Measurements from ENCODE around the gene SRMS.

SRMS gene

DNA sequence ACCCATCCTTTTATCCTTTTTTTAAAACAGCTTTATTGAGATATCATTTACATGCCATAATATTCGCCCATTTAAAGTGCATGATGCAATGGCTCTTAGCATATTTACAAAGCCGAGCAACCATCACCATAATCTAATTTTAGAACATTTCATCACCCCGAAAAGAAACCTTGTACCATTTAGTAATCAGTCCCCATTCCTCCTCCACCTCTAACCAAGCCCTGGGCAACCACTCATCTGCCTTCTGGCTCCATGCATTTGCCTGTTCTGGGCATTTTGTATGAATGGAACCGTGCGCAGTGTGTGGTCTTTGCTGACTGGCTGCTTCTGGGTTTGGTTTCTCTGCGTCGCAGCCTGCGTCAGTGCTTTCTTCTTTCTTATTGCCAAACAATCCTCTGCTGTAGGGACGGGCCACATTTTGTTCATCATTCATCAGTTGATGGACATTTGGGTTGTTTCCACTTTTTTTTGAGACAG lies 38.4 kb downstream of the SRMS start:
- H3K4me3 ChIP-seq (ENCODE audit: low read length, poor library complexity, severe bottlenecking) = no peak overlapping the region

DNA sequence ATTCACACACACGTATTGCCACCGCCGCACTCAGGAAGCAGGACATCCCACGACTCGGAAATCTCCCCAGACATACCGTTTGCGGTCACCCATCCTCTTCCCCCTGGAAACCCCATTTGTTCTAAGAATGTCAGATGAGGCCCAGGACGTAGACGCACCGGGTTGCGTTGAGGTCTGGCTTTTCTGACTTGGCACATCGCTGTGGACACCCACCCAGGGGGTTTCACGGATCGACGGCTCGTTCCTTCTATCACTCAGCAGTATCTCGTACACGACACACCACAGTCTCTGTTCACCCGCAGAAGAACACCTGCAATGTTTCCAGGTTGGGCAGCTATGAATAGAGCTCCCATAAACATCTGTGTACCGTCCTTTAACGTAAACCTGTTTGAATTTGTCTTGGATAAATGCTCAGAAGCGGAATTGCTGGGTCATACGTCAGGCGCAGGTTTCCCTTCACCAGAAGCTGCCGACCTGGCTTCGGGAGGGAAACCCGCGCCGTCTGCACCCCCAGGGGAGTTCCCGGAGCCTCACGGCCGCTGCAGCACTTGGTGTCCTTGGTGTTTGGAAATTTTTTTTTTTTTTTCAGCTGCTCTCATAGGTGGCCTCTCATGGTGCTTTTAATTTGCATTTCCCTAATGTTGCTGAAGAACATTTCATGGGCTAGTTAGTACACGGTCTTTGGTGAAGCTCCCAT lies 39.3 kb downstream of the SRMS start:
- no peak overlapping the region for H3K4me2 ChIP-seq (ENCODE audit: low read depth, low read length, poor library complexity, severe bottlenecking)

More for the DNA sequence above, 38.4 kb downstream of the SRMS start:
- Histone ChIP-seq H3K9me2 (replicated peaks; ENCODE audit: low read depth, low read length) (no peaks in the 10 kb centered on the region), H3K27me3 (ENCODE audit: insufficient read depth, low read length, poor library complexity, severe bottlenecking) (no peaks in the 10 kb centered on the region), H3F3A (ENCODE audit: low read depth) (no peaks in the 10 kb centered on the region), H3K79me2 (ENCODE audit: insufficient read depth, low read length) (no peaks in the 10 kb centered on the region), H4K20me1 (ENCODE audit: insufficient read depth, low read length, poor library complexity, severe bottlenecking) (no peaks in the 10 kb centered on the region), H3K4me2 (ENCODE audit: low read depth, low read length, poor library complexity, severe bottlenecking) (no peak overlapping the region), H3K9ac (ENCODE audit: low read depth, low read length, poor library complexity, severe bottlenecking) (no peak overlapping the region), H2AFZ (ENCODE audit: low read length) (no peak overlapping the region), H3K36me3 (ENCODE audit: insufficient read depth, low read length) (no peaks in the 10 kb centered on the region), H3K4me1 (ENCODE audit: insufficient read depth, low read length, poor library complexity, severe bottlenecking) (no peaks in the 10 kb centered on the region), H3K9me3 (ENCODE audit: insufficient read depth, low read depth, low read length) (no peaks in the 10 kb centered on the region; the same call in 1 of the 2 replicates)
- TF ChIP-seq EZH2phosphoT487 (IDR thresholded peaks at IDR 0.05; ENCODE audit: borderline replicate concordance) = no peak
- TF ChIP-seq, protein P1, sequence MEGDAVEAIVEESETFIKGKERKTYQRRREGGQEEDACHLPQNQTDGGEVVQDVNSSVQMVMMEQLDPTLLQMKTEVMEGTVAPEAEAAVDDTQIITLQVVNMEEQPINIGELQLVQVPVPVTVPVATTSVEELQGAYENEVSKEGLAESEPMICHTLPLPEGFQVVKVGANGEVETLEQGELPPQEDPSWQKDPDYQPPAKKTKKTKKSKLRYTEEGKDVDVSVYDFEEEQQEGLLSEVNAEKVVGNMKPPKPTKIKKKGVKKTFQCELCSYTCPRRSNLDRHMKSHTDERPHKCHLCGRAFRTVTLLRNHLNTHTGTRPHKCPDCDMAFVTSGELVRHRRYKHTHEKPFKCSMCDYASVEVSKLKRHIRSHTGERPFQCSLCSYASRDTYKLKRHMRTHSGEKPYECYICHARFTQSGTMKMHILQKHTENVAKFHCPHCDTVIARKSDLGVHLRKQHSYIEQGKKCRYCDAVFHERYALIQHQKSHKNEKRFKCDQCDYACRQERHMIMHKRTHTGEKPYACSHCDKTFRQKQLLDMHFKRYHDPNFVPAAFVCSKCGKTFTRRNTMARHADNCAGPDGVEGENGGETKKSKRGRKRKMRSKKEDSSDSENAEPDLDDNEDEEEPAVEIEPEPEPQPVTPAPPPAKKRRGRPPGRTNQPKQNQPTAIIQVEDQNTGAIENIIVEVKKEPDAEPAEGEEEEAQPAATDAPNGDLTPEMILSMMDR (conservative IDR thresholded peaks at IDR 0.05; ENCODE audit: low read length) = no peak

DNA sequence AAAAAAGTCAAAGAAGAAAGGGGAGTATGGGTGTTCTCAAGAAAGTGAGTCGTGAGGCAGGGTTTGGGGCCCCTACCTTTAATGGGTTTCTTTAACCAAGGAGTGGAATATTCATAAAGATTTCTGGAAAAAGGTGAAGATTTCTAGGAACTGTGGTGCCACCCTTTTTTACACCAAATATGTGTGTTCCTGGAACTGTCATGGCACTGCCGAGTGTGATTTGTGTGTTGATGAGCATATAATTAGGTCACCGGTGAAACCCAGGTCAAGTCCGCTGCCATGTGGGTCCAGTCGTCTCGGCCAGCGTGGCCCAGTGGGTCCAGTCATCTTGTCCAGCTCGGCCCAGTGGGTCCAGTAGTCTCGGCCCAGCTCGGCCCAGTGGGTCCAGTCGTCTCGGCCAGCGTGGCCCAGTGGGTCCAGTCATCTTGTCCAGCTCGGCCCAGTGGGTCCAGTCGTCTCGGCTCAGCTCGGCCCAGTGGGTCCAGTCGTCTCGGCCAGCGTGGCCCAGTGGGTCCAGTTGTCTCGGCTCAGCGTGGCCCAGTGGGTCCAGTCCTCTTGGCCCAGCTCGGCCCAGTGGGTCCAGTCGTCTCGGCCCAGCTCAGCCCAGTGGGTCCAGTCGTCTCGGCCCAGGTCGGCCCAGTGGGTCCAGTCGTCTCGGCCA lies 40.3 kb downstream of the SRMS start:
- H3K9me3 ChIP-seq (ENCODE audit: insufficient read depth, low read depth, low read length) = no peaks in the 10 kb centered on the region; the same call in 1 of the 2 replicates
- H3K27me3 ChIP-seq (ENCODE audit: insufficient read depth, low read length, poor library complexity, severe bottlenecking) = no peaks in the 10 kb centered on the region
- H2AFZ ChIP-seq (ENCODE audit: low read length) = no peak overlapping the region
- no peak overlapping the region for H3K4me2 ChIP-seq (ENCODE audit: low read depth, low read length, poor library complexity, severe bottlenecking)
- no peak for TF ChIP-seq EZH2phosphoT487 (IDR thresholded peaks at IDR 0.05; ENCODE audit: borderline replicate concordance)
- TF ChIP-seq, protein P1 (conservative IDR thresholded peaks at IDR 0.05; ENCODE audit: low read length) = no peak
- no peaks in the 10 kb centered on the region for H4K20me1 ChIP-seq (ENCODE audit: insufficient read depth, low read length, poor library complexity, severe bottlenecking)
- no peaks in the 10 kb centered on the region for H3K79me2 ChIP-seq (ENCODE audit: insufficient read depth, low read length)
- no peaks in the 10 kb centered on the region for H3K4me1 ChIP-seq (ENCODE audit: insufficient read depth, low read length, poor library complexity, severe bottlenecking)
- no peak overlapping the region for H3K9ac ChIP-seq (ENCODE audit: low read depth, low read length, poor library complexity, severe bottlenecking)
- no peak overlapping the region for H3K4me3 ChIP-seq (ENCODE audit: low read length, poor library complexity, severe bottlenecking)
- no peaks in the 10 kb centered on the region for H3F3A ChIP-seq (ENCODE audit: low read depth)
- no peaks in the 10 kb centered on the region for H3K9me2 ChIP-seq (replicated peaks; ENCODE audit: low read depth, low read length)
- H3K36me3 ChIP-seq (ENCODE audit: insufficient read depth, low read length) = no peaks in the 10 kb centered on the region

More for the DNA sequence above, 39.3 kb downstream of the SRMS start:
- no peaks in the 10 kb centered on the region for H3K27me3 ChIP-seq (ENCODE audit: insufficient read depth, low read length, poor library complexity, severe bottlenecking)
- H3K9ac ChIP-seq (ENCODE audit: low read depth, low read length, poor library complexity, severe bottlenecking) = no peak overlapping the region
- H3K4me3 ChIP-seq (ENCODE audit: low read length, poor library complexity, severe bottlenecking) = no peak overlapping the region
- H3K9me2 ChIP-seq (replicated peaks; ENCODE audit: low read depth, low read length) = no peaks in the 10 kb centered on the region
- H3K4me1 ChIP-seq (ENCODE audit: insufficient read depth, low read length, poor library complexity, severe bottlenecking) = no peaks in the 10 kb centered on the region
- no peaks in the 10 kb centered on the region; the same call in 1 of the 2 replicates for H3K9me3 ChIP-seq (ENCODE audit: insufficient read depth, low read depth, low read length)
- no peaks in the 10 kb centered on the region for H3F3A ChIP-seq (ENCODE audit: low read depth)
- H2AFZ ChIP-seq (ENCODE audit: low read length) = no peak overlapping the region
- H3K36me3 ChIP-seq (ENCODE audit: insufficient read depth, low read length) = no peaks in the 10 kb centered on the region
- no peaks in the 10 kb centered on the region for H4K20me1 ChIP-seq (ENCODE audit: insufficient read depth, low read length, poor library complexity, severe bottlenecking)
- H3K79me2 ChIP-seq (ENCODE audit: insufficient read depth, low read length) = no peaks in the 10 kb centered on the region
- no peak for TF ChIP-seq EZH2phosphoT487 (IDR thresholded peaks at IDR 0.05; ENCODE audit: borderline replicate concordance)
- TF ChIP-seq, protein P1 (conservative IDR thresholded peaks at IDR 0.05; ENCODE audit: low read length) = no peak

Measured in Loucy (cell line).